T47D (cell line): ENCODE data around the gene ADGRF5.
"Not testable (repeated sequence)": the region's sequence is repeated elsewhere in the genome, so short reads cannot be mapped to it uniquely, and the experiment has no call there.

Experiments used
- DNase-seq, 2 experiments: peaks; one replicate each; pipeline versions ENCODE4 v3.0.0 to v3.0.0-alpha.2; 2011 to 2012; ENCODE audit warnings: low read depth in 1 of 2, low spot score in 1 of 2
- JUND ChIP-seq: IDR thresholded peaks from 2 replicates; pipeline ENCODE4 v1.6.1; 2012; ENCODE audit warnings: low read depth
- in situ Hi-C: cut with HindIII; loops from 2 replicates; pipeline ENCODE4 v1.10.0; 2016; ENCODE audit warnings: low sequenced_read_pairs, low pct_unique_long_range_greater_than_20kb

Gene ADGRF5

GRCh38 chr6:46850792-46851191 is 70.9 kb downstream of the ADGRF5 start:
- DNase-seq = no peak
- no peak for TF ChIP-seq JUND
- in situ Hi-C loops = no loop called here

GRCh38 chr6:46849361-46849690 is 72.4 kb downstream of the ADGRF5 start:
- in situ Hi-C loops = no loop called here
- TF ChIP-seq JUND = no peak
- DNase-seq = peak in 1 of 2 experiments; percentile 19

GRCh38 chr6:46848684-46849360 is 72.9 kb downstream of the ADGRF5 start:
- in situ Hi-C loops = no loop called here
- peak; percentile 49 to 87 for DNase-seq

GRCh38 chr6:46845126-46845525 is 76.6 kb downstream of the ADGRF5 start:
- no peak for DNase-seq
- in situ Hi-C loops = no loop called here
- TF ChIP-seq JUND = no peak

More at GRCh38 chr6:46848684-46849360, 72.9 kb downstream of the ADGRF5 start:
- TF ChIP-seq JUND = no peak

GRCh38 chr6:46842252-46842846 is 79.4 kb downstream of the ADGRF5 start:
- in situ Hi-C loops, DNase-seq: not testable (repeated sequence)

GRCh38 chr6:46838033-46838432 is 83.7 kb downstream of the ADGRF5 start:
- DNase-seq = no peak
- in situ Hi-C loops = no loop called here
- no peak for TF ChIP-seq JUND

- in situ Hi-C loops, DNase-seq: not testable (repeated sequence)
Observed at GRCh38 chr6:46834991-46835390, 86.7 kb downstream of the ADGRF5 start.

GRCh38 chr6:46834257-46834916 is 87.4 kb downstream of the ADGRF5 start:
- in situ Hi-C loops, DNase-seq: not testable (repeated sequence)

- DNase-seq = no peak
- in situ Hi-C loops = no loop called here
- no peak for TF ChIP-seq JUND
Observed at GRCh38 chr6:46832816-46833215, 88.9 kb downstream of the ADGRF5 start.

GRCh38 chr6:46828939-46829338 is 92.8 kb downstream of the ADGRF5 start:
- in situ Hi-C loops = no loop called here
- no peak for TF ChIP-seq JUND
- DNase-seq = no peak

GRCh38 chr6:46821458-46821881 is 100.3 kb downstream of the ADGRF5 start:
- peak in 1 of 2 experiments; percentile 44 for DNase-seq
- no peak; the same call in 1 of the 2 replicates for TF ChIP-seq JUND
- in situ Hi-C loops = no loop called here

GRCh38 chr6:46819561-46819960 is 102.2 kb downstream of the ADGRF5 start:
- in situ Hi-C loops = no loop called here
- TF ChIP-seq JUND = no peak
- DNase-seq = no peak

- DNase-seq = no peak
- in situ Hi-C loops = no loop called here
- TF ChIP-seq JUND = no peak
Observed at GRCh38 chr6:46816626-46817025, 105.1 kb downstream of the ADGRF5 start.

- in situ Hi-C loops = no loop called here
- DNase-seq = no peak
- TF ChIP-seq JUND = no peak
Observed at GRCh38 chr6:46815130-46815529, 106.6 kb downstream of the ADGRF5 start.
